Measurements from ENCODE around the gene RIT1. TPM values are rescaled to one million over a fixed set of nuclear protein-coding genes. Genes with fewer than 3 reads are reported as not detected.

The RIT1 gene, protein sequence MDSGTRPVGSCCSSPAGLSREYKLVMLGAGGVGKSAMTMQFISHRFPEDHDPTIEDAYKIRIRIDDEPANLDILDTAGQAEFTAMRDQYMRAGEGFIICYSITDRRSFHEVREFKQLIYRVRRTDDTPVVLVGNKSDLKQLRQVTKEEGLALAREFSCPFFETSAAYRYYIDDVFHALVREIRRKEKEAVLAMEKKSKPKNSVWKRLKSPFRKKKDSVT
- total RNA-seq, result 10 to 100 TPM; 12.8 to 65.6 (median 41.8) TPM

DNA sequence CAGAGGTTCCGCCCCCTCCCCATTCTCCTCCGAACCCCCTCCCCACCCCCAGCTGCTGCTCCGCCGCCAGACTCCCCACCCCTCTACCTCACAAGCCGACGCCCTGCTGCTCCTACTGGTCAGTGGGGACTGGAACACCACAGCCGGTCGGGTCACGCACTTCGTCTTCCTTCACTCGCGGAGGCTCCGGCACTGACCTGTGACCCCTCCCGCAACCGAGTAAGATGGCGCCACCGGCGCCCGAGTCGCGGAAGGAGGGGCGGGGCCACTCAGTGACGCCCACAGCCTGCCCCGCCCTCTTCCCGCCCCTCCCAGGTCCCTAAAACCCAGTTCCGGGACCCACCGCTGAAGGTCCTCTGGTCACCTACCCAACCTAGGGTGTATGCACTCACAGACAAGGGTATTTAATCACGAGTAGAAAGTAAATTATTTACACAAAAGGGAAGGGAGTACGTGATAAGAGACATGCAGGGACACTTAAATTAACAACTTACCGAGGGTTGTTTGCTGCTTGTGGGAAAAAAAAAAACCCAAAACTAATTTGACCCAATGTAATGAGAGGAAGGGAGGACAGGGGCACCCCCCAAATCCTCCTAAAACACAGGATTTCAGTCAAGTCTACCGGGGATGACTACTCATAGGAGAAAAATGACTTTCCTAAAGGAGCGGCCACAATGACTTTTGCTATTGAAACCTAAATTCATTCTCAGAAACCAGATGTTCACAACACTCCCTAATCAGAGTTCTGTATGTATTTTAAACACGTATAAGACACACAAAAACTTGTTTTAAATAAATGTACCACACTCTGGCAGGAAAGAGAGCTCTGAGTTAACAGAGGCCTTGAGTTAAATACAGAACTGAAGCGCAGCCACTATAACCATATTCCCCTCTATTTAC lies at the start of gene RIT1:
Gene RIT1 (minus strand): TSS at position 194 of the 900 bp plus-strand sequence. CDS start 588 bp downstream, outside the sequence.
- H3K27me3 ChIP-seq, result no peaks in the 10 kb centered on the region
- DNase-seq, result peak; percentile 84
- no peaks in the 10 kb centered on the region for H3K4me1 ChIP-seq
- intact Hi-C loops (cut with DNase I; ENCODE audit: low total_unique reads), result no loop called here
- no peaks in the 10 kb centered on the region for H3K36me3 ChIP-seq
- H3K4me3 ChIP-seq, result peak within 1 kb of the TSS; percentile 84 to 91
- no peaks in the 10 kb centered on the region for H3K9me3 ChIP-seq
- TF ChIP-seq POLR2A (IDR thresholded peaks at IDR 0.05), result peak; percentile 63 to 64
- TF ChIP-seq, protein P1, sequence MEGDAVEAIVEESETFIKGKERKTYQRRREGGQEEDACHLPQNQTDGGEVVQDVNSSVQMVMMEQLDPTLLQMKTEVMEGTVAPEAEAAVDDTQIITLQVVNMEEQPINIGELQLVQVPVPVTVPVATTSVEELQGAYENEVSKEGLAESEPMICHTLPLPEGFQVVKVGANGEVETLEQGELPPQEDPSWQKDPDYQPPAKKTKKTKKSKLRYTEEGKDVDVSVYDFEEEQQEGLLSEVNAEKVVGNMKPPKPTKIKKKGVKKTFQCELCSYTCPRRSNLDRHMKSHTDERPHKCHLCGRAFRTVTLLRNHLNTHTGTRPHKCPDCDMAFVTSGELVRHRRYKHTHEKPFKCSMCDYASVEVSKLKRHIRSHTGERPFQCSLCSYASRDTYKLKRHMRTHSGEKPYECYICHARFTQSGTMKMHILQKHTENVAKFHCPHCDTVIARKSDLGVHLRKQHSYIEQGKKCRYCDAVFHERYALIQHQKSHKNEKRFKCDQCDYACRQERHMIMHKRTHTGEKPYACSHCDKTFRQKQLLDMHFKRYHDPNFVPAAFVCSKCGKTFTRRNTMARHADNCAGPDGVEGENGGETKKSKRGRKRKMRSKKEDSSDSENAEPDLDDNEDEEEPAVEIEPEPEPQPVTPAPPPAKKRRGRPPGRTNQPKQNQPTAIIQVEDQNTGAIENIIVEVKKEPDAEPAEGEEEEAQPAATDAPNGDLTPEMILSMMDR (IDR thresholded peaks at IDR 0.05), result peak in 2 of 4 experiments; percentile 13 to 45
- H3K27ac ChIP-seq, result peak within 1 kb of the TSS; percentile 95 to 97

DNA sequence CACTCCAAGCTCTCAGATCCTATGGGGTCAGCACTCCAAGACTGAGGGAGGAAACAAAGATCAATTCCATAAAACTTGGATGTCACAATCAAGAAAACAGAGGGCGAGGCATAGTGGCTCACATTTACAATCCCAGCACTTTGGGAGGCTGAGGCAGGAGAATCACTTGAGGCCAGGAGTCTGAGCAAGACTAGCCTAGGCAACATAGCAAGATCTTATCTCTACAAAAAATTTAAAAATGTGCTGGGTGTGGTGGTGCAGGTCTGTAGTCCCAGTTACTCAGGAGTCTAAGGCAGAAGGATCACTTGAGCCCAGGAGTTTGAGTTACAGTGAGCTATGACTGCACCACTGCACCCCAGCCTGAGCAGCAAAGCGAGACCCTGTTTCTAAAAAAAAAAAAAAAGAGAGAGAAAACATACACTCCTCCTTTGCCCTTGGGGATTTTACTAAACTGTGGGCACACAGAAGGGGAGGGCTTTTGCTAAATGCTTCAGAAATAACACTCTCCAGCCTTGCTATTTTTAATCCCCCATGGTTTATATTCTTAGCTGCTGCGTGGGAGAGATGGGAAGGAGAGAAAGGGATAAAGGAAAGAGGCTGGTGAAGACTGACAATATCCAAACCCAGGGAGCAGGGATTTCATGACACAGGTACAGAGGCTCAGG lies 49.1 kb upstream of the RIT1 start:
- intact Hi-C loops (cut with DNase I; ENCODE audit: low total_unique reads), result no loop called here
- H3K9me3 ChIP-seq, result no peaks in the 10 kb centered on the region
- no peak overlapping the region for H3K4me3 ChIP-seq
- peaks cover 11 to 15% of the 10 kb centered on the region in 2 donors for H3K4me1 ChIP-seq
- DNase-seq, result no peak
- TF ChIP-seq, protein P1 (IDR thresholded peaks at IDR 0.05), result no peak
- TF ChIP-seq POLR2A (IDR thresholded peaks at IDR 0.05), result no peak
- peak overlapping the region; percentile 67 to 74 for H3K27ac ChIP-seq
- H3K36me3 ChIP-seq, result no peaks in the 10 kb centered on the region
- H3K27me3 ChIP-seq, result no peaks in the 10 kb centered on the region

DNA sequence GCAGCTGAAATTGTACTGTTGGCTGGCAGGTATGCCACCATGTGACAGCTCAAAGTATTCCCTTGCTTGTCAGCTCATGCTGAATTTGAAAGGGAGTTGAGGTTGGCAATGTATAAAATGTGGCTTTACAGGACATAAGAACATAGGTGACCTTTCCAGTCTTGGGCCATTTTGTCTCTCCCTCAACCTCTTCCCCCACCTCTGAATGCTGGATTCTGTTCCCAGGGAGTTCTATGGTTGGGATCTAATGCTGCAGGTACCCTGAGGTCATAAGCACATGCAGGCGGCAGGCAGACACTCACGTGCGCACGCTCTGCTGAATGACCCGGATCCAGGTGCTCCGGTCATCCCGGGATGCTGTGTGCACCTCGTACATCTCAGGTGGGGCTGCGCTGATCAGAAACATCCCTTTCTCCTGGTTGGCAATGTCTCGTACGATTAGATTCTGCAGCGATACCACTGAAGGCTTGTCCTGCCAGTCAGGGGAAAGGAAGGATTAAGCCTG lies 46.3 kb upstream of the RIT1 start:
- DNase-seq, result no peak
- Histone ChIP-seq H3K36me3 (no peaks in the 10 kb centered on the region), H3K9me3 (no peaks in the 10 kb centered on the region), H3K4me3 (no peak overlapping the region), H3K4me1 (peaks cover 8 to 11% of the 10 kb centered on the region in 2 donors), H3K27ac (no peak overlapping the region), H3K27me3 (no peaks in the 10 kb centered on the region)
- TF ChIP-seq POLR2A (IDR thresholded peaks at IDR 0.05), result no peak
- intact Hi-C loops (cut with DNase I; ENCODE audit: low total_unique reads), result no loop called here

DNA sequence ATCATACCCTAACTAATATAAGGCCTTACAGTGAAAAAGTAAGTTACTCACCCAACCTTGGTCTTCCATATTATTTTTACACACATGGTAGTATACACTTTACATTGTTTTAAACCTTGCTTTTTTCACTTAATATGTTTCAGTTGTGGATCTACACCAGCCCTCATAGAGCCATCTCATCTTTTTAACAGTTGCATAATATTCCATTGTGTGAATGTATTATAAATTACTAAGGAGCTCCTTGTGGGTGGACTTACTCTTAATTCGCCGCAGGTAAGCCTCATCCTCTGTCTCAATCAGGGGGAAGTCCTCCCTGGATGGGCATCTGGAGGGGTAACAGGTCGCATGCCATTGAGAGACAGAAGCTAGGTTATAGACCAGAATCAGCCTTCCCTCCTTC lies 43.5 kb upstream of the RIT1 start:
- intact Hi-C loops (cut with DNase I; ENCODE audit: low total_unique reads), result no loop called here
- no peaks in the 10 kb centered on the region for H3K9me3 ChIP-seq
- no peak overlapping the region for H3K4me3 ChIP-seq
- no peak overlapping the region for H3K27ac ChIP-seq
- no peaks in the 10 kb centered on the region for H3K4me1 ChIP-seq
- TF ChIP-seq, protein P1 (IDR thresholded peaks at IDR 0.05), result no peak
- no peak for TF ChIP-seq POLR2A (IDR thresholded peaks at IDR 0.05)
- DNase-seq, result no peak
- no peaks in the 10 kb centered on the region for H3K27me3 ChIP-seq
- no peaks in the 10 kb centered on the region for H3K36me3 ChIP-seq

DNA sequence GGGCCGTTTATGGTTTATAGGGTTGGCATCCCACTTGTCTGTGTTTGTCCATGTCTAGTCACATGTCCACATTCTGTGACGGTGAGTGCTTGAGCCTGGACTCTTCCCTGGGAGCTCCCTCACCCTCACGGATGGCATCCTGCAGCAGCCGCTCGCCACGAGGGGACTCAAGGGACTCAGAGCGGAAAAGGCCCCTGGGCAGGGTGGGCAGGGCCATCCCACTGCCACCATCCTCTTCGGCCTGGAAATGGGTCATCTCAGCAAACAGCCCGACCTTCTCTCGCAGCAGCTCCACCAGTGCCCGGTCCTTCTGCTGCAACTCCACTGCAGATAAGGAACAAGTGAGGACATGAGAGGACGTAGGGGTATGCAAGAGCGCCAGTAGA lies 41.3 kb upstream of the RIT1 start:
- DNase-seq, result no peak

More for the DNA sequence above, 41.3 kb upstream of the RIT1 start:
- H3K4me1 ChIP-seq, result no peaks in the 10 kb centered on the region
- intact Hi-C loops (cut with DNase I; ENCODE audit: low total_unique reads), result no loop called here
- no peak overlapping the region for H3K4me3 ChIP-seq
- no peaks in the 10 kb centered on the region for H3K27me3 ChIP-seq
- TF ChIP-seq, protein P1 (IDR thresholded peaks at IDR 0.05), result no peak
- no peak for TF ChIP-seq POLR2A (IDR thresholded peaks at IDR 0.05)
- no peaks in the 10 kb centered on the region for H3K9me3 ChIP-seq
- H3K27ac ChIP-seq, result no peak overlapping the region
- no peaks in the 10 kb centered on the region for H3K36me3 ChIP-seq
